ENCODE data around the gene PTPN2. TPM values are rescaled to one million over a fixed set of nuclear protein-coding genes. Genes with fewer than 3 reads are reported as not detected.

Gene PTPN2
- total RNA-seq, 6 experiments from 2014 or later = 7.5 to 41.1 (median 14.7) TPM

DNA sequence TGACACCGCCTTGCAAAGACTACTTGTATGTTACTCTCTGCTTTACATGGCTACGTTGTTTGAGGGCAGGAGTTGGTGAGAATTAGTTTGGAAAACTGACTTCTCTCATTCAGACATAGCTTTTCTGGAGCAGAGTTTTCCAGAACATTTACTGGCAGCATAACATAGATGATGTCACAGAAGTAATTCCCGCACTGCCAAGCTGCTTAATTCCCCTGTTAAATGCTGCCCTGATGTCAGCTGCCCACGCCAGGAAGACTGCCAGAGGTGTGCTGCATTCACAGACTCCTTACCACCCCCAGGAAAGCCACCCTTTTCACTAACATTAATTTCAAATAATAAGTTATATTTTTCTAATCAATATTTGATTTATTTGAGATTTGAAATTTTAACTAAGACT, 24.7 kb upstream of the PTPN2 start:
- Histone ChIP-seq H3K27me3 (peaks cover 0 to 6% of the 10 kb centered on the region in 2 donors), H3K9me3 (no peaks in the 10 kb centered on the region), H3K4me3 (no peak overlapping the region), H3K4me1 (peaks cover 0 to 8% (median 0%) of the 10 kb centered on the region in 4 donors), H3K27ac (no peak overlapping the region), H3K36me3 (no peaks in the 10 kb centered on the region)
- 77% methylated on average over 4 of the region's 4 CpGs for WGBS (ENCODE audit: insufficient coverage, low coverage, low lambda C conversion rate, missing lambda C conversion rate)
- TF ChIP-seq, protein P1, sequence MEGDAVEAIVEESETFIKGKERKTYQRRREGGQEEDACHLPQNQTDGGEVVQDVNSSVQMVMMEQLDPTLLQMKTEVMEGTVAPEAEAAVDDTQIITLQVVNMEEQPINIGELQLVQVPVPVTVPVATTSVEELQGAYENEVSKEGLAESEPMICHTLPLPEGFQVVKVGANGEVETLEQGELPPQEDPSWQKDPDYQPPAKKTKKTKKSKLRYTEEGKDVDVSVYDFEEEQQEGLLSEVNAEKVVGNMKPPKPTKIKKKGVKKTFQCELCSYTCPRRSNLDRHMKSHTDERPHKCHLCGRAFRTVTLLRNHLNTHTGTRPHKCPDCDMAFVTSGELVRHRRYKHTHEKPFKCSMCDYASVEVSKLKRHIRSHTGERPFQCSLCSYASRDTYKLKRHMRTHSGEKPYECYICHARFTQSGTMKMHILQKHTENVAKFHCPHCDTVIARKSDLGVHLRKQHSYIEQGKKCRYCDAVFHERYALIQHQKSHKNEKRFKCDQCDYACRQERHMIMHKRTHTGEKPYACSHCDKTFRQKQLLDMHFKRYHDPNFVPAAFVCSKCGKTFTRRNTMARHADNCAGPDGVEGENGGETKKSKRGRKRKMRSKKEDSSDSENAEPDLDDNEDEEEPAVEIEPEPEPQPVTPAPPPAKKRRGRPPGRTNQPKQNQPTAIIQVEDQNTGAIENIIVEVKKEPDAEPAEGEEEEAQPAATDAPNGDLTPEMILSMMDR (IDR thresholded peaks at IDR 0.05) = no peak
- TF ChIP-seq POLR2A (IDR thresholded peaks at IDR 0.05) = no peak
- intact Hi-C loops (cut with DNase I) = no loop called here
- DNase-seq = no peak
- no peak for ATAC-seq

DNA sequence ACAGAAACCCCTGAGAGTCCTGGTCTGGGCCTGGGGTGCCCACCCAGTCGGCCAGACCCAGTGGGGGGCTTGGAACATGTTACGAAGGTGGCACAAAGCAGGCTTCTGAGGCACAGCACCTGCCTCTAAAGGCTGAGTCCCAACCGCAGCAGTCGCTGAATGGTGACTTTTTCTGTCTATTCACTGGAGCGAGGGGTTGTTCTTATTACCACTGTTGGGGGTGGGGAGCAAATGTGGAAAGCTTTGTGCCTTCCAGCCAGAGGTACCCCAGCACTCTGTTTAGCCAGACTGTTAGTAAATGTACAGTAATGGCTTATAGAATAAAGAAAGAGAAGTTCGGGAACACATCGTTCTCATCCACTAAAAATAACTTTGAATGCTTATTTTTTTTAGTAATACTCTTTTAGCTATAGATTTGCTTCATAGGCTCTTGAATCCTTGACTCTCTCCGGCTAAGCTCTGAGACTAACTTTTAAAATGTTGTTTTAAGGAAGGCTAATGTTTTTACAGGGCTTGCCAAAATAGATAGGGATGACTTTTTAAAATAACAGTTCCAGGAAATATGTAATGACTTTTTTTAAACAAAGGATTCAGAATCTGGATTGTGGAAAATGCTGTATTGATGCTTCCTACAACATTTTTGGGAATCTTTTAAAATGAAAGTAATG, 23.4 kb upstream of the PTPN2 start:
- Histone ChIP-seq H3K27ac (peak overlapping the region; percentile 29 to 44 (median 31)), H3K4me1 (peaks cover 0 to 8% (median 0%) of the 10 kb centered on the region in 4 donors), H3K36me3 (no peaks in the 10 kb centered on the region), H3K27me3 (peaks cover 0 to 6% of the 10 kb centered on the region in 2 donors), H3K4me3 (no peak overlapping the region), H3K9me3 (no peaks in the 10 kb centered on the region)
- intact Hi-C loops (cut with DNase I) = no loop called here
- ATAC-seq = peak in 2 of 4 donors; percentile 11 to 39
- no peak for DNase-seq
- WGBS (ENCODE audit: insufficient coverage, low coverage, low lambda C conversion rate, missing lambda C conversion rate) = 31% methylated on average over 4 of the region's 8 CpGs
- TF ChIP-seq, protein P1 (IDR thresholded peaks at IDR 0.05) = no peak
- no peak for TF ChIP-seq POLR2A (IDR thresholded peaks at IDR 0.05)

DNA sequence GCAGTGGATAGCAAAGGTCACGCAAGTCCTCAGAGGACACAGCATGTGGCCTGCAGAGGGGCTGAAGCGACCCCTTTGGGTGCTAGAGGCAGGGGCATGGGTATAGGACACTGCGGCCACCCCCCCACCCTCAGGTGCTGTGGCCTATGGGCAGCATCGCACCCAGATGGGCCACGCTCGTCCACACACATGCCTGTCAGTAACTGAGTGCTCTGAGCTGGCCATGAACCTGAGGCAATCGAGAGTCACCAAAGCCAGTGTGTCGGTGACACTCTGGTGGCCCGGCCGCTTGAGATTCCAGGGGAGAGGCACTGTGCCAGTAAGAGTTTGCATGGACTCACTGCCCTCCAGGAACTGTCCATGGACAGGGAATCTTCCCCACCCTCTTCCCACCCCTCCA, 22.7 kb upstream of the PTPN2 start:
- ATAC-seq = peak in 1 of 4 donors; percentile 17
- H3K9me3 ChIP-seq = no peaks in the 10 kb centered on the region
- no peak for DNase-seq
- peak overlapping the region in 1 of 3 donors; percentile 29 for H3K27ac ChIP-seq
- no CpG with 5 or more reads among the region's 10 CpGs for WGBS (ENCODE audit: insufficient coverage, low coverage, low lambda C conversion rate, missing lambda C conversion rate)
- H3K4me3 ChIP-seq = no peak overlapping the region
- intact Hi-C loops (cut with DNase I) = no loop called here
- TF ChIP-seq, protein P1 (IDR thresholded peaks at IDR 0.05) = no peak
- no peak for TF ChIP-seq POLR2A (IDR thresholded peaks at IDR 0.05)
- H3K4me1 ChIP-seq = peaks cover 0 to 8% (median 0%) of the 10 kb centered on the region in 4 donors
- no peaks in the 10 kb centered on the region for H3K36me3 ChIP-seq
- H3K27me3 ChIP-seq = peaks cover 0 to 6% of the 10 kb centered on the region in 2 donors

DNA sequence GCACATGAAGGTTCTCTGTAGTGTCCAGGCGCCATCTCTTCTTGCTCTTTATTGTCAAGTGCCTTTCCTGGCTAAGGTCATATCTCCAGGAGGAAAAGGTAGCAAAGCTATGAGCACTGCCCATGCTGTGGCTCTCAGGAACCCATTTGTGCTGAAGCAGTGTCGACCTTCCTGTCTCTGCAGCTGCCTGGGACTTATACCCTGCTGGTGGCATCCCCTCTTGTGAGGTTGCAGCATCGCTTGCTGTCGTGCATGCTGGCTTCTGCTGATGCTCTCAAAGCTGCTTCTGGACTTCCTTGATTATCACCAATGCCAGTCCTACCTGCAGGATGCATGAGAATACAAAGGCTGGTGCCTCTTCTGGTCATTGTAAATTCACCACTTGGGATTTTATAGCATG, 22.1 kb upstream of the PTPN2 start:
- ATAC-seq = no peak
- intact Hi-C loops (cut with DNase I) = no loop called here

More for the DNA sequence above, 22.1 kb upstream of the PTPN2 start:
- WGBS (ENCODE audit: insufficient coverage, low coverage, low lambda C conversion rate, missing lambda C conversion rate) = 100% methylated on average over 1 of the region's 4 CpGs
- Histone ChIP-seq H3K4me1 (peaks cover 0 to 5% (median 0%) of the 10 kb centered on the region in 4 donors), H3K9me3 (no peaks in the 10 kb centered on the region), H3K27ac (no peak overlapping the region), H3K4me3 (no peak overlapping the region), H3K36me3 (no peaks in the 10 kb centered on the region), H3K27me3 (peaks cover 0 to 3% of the 10 kb centered on the region in 2 donors)
- no peak for TF ChIP-seq POLR2A (IDR thresholded peaks at IDR 0.05)
- TF ChIP-seq, protein P1 (IDR thresholded peaks at IDR 0.05) = no peak
- DNase-seq = no peak

Data from right lobe of liver (tissue), 6 donors.